ENCODE measurements around the gene SYT15. TPM values are rescaled to one million over a fixed set of nuclear protein-coding genes. Genes with fewer than 3 reads are reported as not detected.
A peak's percentile ranks its signal among the peaks of the same experiment; 100 is the strongest.
"Not testable (repeated sequence)": the region's sequence is repeated elsewhere in the genome, so short reads cannot be mapped to it uniquely, and the experiment has no call there.

The SYT15 gene
- total RNA-seq, 1 experiment from 2014 or later, result 1.6 TPM

GRCh38 chr10:46565591-46566332 is 13.2 kb upstream of the SYT15 start:
- H3K9me2 ChIP-seq (ENCODE audit: insufficient read depth); H3K4me3 ChIP-seq (replicated peaks in 1 of 2; ENCODE audit: low read depth in 1 of 2, low read length in 2 of 2); H2AFZ ChIP-seq (ENCODE audit: low read depth, low read length, poor library complexity, severe bottlenecking); BruUV-seq (replicated peaks); intact Hi-C loops (cut with micrococcal nuclease); H3K79me2 ChIP-seq (ENCODE audit: insufficient read depth, low read length); H3K4me1 ChIP-seq (ENCODE audit: control insufficient read depth in 1 of 2, insufficient read depth in 2 of 2, low read length in 2 of 2); H3K27me3 ChIP-seq (ENCODE audit: insufficient read depth, low read length); POLR2A ChIA-PET; H3K9me3 ChIP-seq (ENCODE audit: control insufficient read depth in 1 of 2, insufficient read depth in 1 of 2, low read depth in 1 of 2, low read length in 2 of 2); H3K27ac ChIP-seq (ENCODE audit: low read depth, low read length); H3K36me3 ChIP-seq (ENCODE audit: control insufficient read depth in 1 of 2, insufficient read depth in 2 of 2, low read length in 2 of 2); H3K9ac ChIP-seq (ENCODE audit: low read length); RAD21 ChIA-PET (ENCODE audit: low non-redundant PET in 1 of 2, low total read pairs in 2 of 2, uncharacterized antibody in 2 of 2, unreplicated experiment in 2 of 2); H4K20me1 ChIP-seq (ENCODE audit: insufficient read depth): not testable (repeated sequence)
- DNase-seq (ENCODE audit: low read depth, low spot score) (peak; percentile 63), ATAC-seq (peak; percentile 98)
- H3K4me2 ChIP-seq (ENCODE audit: low read length), result peak overlapping the region; percentile 8; the same call in 1 of the 2 replicates
- TF ChIP-seq CTCF (IDR thresholded peaks at IDR 0.05 in 2 of 3, conservative IDR thresholded peaks at IDR 0.05 in 1 of 3; ENCODE audit: borderline replicate concordance in 1 of 3, insufficient read depth in 1 of 3, low read depth in 2 of 3, low read length in 2 of 3) (peak; percentile 59 to 98 (median 67)), YY1 (IDR thresholded peaks at IDR 0.05; ENCODE audit: extremely low read depth, insufficient replicate concordance, low read depth, low read length) (peak; percentile 16), RAD21 (IDR thresholded peaks at IDR 0.05; ENCODE audit: low read depth) (peak; percentile 75)
- CTCF ChIA-PET, result interaction anchor here (0.7 kb wide), 1 partner anchor 338 kb away, joined by 3 read pairs; no protein-coding TSS in a partner anchor

- H3K4me2 ChIP-seq (ENCODE audit: low read length); H3K4me1 ChIP-seq (ENCODE audit: control insufficient read depth in 1 of 2, insufficient read depth in 2 of 2, low read length in 2 of 2); H3K79me2 ChIP-seq (ENCODE audit: insufficient read depth, low read length); H3K9me2 ChIP-seq (ENCODE audit: insufficient read depth); H3K9ac ChIP-seq (ENCODE audit: low read length); H3K27me3 ChIP-seq (ENCODE audit: insufficient read depth, low read length); H2AFZ ChIP-seq (ENCODE audit: low read depth, low read length, poor library complexity, severe bottlenecking); POLR2A ChIA-PET; ATAC-seq; intact Hi-C loops (cut with micrococcal nuclease); BruUV-seq (replicated peaks); RAD21 ChIA-PET (ENCODE audit: low non-redundant PET in 1 of 2, low total read pairs in 2 of 2, uncharacterized antibody in 2 of 2, unreplicated experiment in 2 of 2); H3K27ac ChIP-seq (ENCODE audit: low read depth, low read length); H3K4me3 ChIP-seq (replicated peaks in 1 of 2; ENCODE audit: low read depth in 1 of 2, low read length in 2 of 2); CTCF ChIA-PET; DNase-seq (ENCODE audit: low read depth, low spot score); H3K9me3 ChIP-seq (ENCODE audit: control insufficient read depth in 1 of 2, insufficient read depth in 1 of 2, low read depth in 1 of 2, low read length in 2 of 2); H3K36me3 ChIP-seq (ENCODE audit: control insufficient read depth in 1 of 2, insufficient read depth in 2 of 2, low read length in 2 of 2); H4K20me1 ChIP-seq (ENCODE audit: insufficient read depth): not testable (repeated sequence)
Measured at GRCh38 chr10:46567151-46567550, 11.8 kb upstream of the SYT15 start.

- H3K36me3 ChIP-seq (ENCODE audit: control insufficient read depth in 1 of 2, insufficient read depth in 2 of 2, low read length in 2 of 2); H4K20me1 ChIP-seq (ENCODE audit: insufficient read depth); BruUV-seq (replicated peaks); H3K4me2 ChIP-seq (ENCODE audit: low read length); H3K4me1 ChIP-seq (ENCODE audit: control insufficient read depth in 1 of 2, insufficient read depth in 2 of 2, low read length in 2 of 2); H3K9me3 ChIP-seq (ENCODE audit: control insufficient read depth in 1 of 2, insufficient read depth in 1 of 2, low read depth in 1 of 2, low read length in 2 of 2); POLR2A ChIA-PET; RAD21 ChIA-PET (ENCODE audit: low non-redundant PET in 1 of 2, low total read pairs in 2 of 2, uncharacterized antibody in 2 of 2, unreplicated experiment in 2 of 2); CTCF ChIA-PET; intact Hi-C loops (cut with micrococcal nuclease); H3K27ac ChIP-seq (ENCODE audit: low read depth, low read length); H3K27me3 ChIP-seq (ENCODE audit: insufficient read depth, low read length); DNase-seq (ENCODE audit: low read depth, low spot score); H3K9ac ChIP-seq (ENCODE audit: low read length); ATAC-seq; H2AFZ ChIP-seq (ENCODE audit: low read depth, low read length, poor library complexity, severe bottlenecking); H3K9me2 ChIP-seq (ENCODE audit: insufficient read depth); H3K4me3 ChIP-seq (replicated peaks in 1 of 2; ENCODE audit: low read depth in 1 of 2, low read length in 2 of 2); H3K79me2 ChIP-seq (ENCODE audit: insufficient read depth, low read length): not testable (repeated sequence)
Measured at GRCh38 chr10:46570655-46571054, 8.3 kb upstream of the SYT15 start.

- ATAC-seq; H3K9me3 ChIP-seq (ENCODE audit: control insufficient read depth in 1 of 2, insufficient read depth in 1 of 2, low read depth in 1 of 2, low read length in 2 of 2); H3K9ac ChIP-seq (ENCODE audit: low read length); H4K20me1 ChIP-seq (ENCODE audit: insufficient read depth); BruUV-seq (replicated peaks); H3K27ac ChIP-seq (ENCODE audit: low read depth, low read length); POLR2A ChIA-PET; H3K4me2 ChIP-seq (ENCODE audit: low read length); DNase-seq (ENCODE audit: low read depth, low spot score); H3K79me2 ChIP-seq (ENCODE audit: insufficient read depth, low read length); H3K9me2 ChIP-seq (ENCODE audit: insufficient read depth); H3K27me3 ChIP-seq (ENCODE audit: insufficient read depth, low read length); intact Hi-C loops (cut with micrococcal nuclease); RAD21 ChIA-PET (ENCODE audit: low non-redundant PET in 1 of 2, low total read pairs in 2 of 2, uncharacterized antibody in 2 of 2, unreplicated experiment in 2 of 2); H3K4me3 ChIP-seq (replicated peaks in 1 of 2; ENCODE audit: low read depth in 1 of 2, low read length in 2 of 2); H2AFZ ChIP-seq (ENCODE audit: low read depth, low read length, poor library complexity, severe bottlenecking); CTCF ChIA-PET; H3K4me1 ChIP-seq (ENCODE audit: control insufficient read depth in 1 of 2, insufficient read depth in 2 of 2, low read length in 2 of 2); H3K36me3 ChIP-seq (ENCODE audit: control insufficient read depth in 1 of 2, insufficient read depth in 2 of 2, low read length in 2 of 2): not testable (repeated sequence)
Measured at GRCh38 chr10:46572765-46573164, 6.2 kb upstream of the SYT15 start.

Measured in HCT116 (cell line).